ES-I3 (cell line): ENCODE data around the gene NPLOC4.

ENCODE experiments used
- H3K36me3 ChIP-seq: 2 replicates; pipeline ENCODE4 v1.6.1; 2013; ENCODE audit warnings: mild to moderate bottlenecking, low read length, control low read depth, moderate library complexity; ENCODE audit not compliant: insufficient read depth
- H3K4me1 ChIP-seq: 2 replicates; pipeline ENCODE4 v1.6.1; 2013; ENCODE audit warnings: mild to moderate bottlenecking, control low read depth, low read length; ENCODE audit not compliant: insufficient read depth
- H3K9ac ChIP-seq: 2 replicates; pipeline ENCODE4 v1.6.1; 2013; ENCODE audit warnings: low read depth, mild to moderate bottlenecking, low read length, moderate library complexity
- H3K9me3 ChIP-seq: 2 replicates; pipeline ENCODE4 v1.6.1; 2013; ENCODE audit warnings: mild to moderate bottlenecking, low read length, moderate library complexity; ENCODE audit not compliant: control insufficient read depth, insufficient read depth

NPLOC4 gene

DNA sequence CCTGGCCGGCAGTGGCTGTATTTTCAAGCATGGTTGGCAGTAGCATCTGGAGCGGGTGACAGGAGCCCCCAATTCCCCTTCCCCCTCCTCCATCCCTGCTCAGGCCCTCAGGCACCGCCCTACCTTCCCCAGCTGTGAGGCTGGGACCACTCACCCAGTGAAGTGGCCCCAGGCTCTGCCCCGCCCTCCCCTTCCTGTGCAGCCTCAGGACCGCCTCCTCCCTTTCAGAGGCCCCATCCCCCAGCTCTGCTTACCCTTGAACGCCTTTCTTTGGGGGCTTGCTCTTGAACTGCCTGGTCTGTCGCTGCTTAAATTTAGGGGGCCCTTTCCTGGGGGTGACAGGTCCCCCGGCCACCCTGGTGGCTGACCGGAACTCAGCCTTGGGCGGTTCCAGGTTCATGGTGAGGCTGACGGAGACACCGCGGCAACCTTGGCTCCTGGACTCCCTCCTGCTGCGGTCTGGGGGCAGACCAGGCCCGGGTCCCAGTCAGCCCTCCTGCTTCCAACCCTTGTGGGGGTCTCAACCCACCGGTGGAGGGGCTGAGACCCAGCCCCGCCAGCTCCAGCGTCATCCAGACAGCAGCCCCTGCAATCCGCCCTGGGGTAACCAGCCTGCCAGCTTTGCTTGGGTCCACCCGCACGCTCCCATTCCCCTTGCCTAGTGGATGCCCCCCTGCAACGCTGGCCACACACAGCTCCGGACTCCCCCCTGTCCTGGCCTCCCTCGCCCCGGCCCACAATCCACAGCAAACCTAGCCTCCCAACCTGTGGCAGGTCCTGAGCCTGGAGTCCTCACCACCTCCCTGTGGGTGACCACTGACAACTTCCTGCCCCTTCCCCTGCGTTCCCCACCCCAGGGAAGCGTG is 16.2 kb upstream of the NPLOC4 start:
- Histone ChIP-seq H3K9me3 (no peaks in the 10 kb centered on the region), H3K4me1 (peaks cover 16% of the 10 kb centered on the region; the same call in 1 of the 2 replicates), H3K9ac (peak overlapping the region; percentile 72), H3K36me3 (no peaks in the 10 kb centered on the region)

DNA sequence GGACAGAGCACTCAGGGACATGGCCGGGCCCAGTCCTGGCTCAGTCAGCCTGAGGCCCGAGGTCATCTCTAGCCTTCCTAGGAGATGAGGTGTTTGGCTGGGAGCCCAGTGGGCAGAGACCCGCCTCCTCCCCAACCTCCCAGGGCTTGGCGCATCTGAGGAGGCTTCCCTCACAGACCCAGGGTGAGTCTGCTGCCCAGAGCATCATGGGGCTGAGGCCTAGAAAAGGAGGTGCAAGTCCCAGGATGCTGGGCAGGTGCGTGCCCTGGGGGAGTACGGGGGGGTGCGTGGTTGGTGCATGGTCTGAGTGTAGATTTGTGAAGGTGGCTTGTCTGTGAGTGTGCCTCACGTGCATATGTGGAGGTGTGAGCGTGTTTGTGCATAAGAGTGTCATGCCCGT is 14.8 kb upstream of the NPLOC4 start:
- no peaks in the 10 kb centered on the region for H3K9me3 ChIP-seq
- no peak overlapping the region for H3K9ac ChIP-seq
- no peaks in the 10 kb centered on the region for H3K36me3 ChIP-seq
- H3K4me1 ChIP-seq, result peaks cover 22% of the 10 kb centered on the region; the same call in 1 of the 2 replicates

DNA sequence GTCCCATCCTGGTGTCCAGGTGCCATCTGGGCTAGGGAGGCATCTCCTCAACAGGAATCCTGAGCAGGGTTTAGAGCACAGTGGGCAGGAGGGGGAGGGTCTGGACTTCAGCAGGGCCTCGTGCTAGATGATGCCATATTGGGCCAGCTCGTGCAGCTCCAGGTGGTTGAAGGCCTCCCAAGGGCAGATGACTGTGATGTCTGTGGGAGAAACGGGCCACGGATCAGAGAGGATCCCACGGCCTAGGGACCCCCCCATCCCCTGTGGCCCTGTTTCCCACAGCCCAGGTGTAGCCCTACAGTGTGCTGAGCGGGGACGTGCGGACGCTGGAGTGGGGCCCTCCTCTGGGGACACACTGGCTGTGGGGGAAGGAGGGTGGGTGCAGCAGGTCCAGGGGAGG is 14.0 kb upstream of the NPLOC4 start:
- Histone ChIP-seq H3K9me3 (no peaks in the 10 kb centered on the region), H3K4me1 (peaks cover 22% of the 10 kb centered on the region; the same call in 1 of the 2 replicates), H3K36me3 (no peaks in the 10 kb centered on the region), H3K9ac (no peak overlapping the region)

DNA sequence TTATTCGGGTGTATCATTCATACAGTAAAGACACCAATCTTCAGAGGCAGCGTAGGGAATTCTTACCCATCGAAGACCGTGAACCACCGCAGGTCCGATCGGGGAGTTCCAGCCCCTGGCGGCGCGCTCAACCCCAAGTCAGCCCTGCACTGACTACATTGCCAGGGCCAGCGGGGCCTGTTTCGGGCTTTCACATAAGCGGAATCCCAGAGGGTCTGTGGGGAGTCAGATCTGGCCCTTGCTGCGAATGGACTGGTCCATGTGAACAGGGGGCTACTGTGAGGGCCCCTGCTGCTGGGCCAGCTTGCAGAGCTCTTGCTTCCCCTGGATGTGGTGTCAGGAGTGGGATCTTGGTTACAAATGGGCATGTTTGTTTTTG is 11.8 kb upstream of the NPLOC4 start:
- H3K4me1 ChIP-seq, result peaks cover 18% of the 10 kb centered on the region; the same call in 1 of the 2 replicates
- H3K9ac ChIP-seq, result peak overlapping the region; percentile 54; the same call in 1 of the 2 replicates
- no peaks in the 10 kb centered on the region for H3K36me3 ChIP-seq
- H3K9me3 ChIP-seq, result no peaks in the 10 kb centered on the region

DNA sequence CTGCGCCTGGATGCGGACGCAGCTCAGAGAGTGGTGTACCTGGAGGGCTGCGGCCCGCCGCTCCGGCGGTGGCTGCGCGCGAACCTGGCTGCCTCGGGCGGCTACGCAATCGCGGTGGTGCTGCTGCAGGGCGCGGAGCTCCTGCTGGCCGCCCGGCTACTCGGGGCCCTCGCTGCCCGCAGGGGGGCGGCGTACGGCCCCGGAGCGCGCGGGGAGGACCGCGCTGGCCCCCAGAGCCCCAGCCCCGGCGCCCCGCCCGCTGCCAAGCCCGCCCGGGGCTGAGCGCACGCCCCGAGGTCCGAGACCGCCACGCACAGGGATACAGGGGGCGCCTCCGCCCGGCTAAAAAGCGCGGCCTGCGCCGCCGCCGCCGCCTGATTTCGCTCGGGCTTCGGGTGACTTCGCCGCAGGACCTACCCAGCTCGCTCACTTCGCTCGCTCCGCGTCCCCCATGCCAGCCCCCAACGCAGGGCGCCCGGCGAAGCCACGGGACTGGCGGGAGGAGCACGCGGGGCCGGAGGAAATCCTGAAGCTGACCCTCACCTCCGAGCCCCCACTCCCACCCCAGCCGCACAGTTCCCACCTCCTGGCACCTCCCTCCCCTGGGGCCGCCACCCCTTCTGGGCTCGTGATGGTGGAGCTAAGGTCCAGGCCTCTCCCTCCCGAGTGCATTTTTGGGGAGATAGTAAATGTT is 11.2 kb upstream of the NPLOC4 start:
- peaks cover 13% of the 10 kb centered on the region; the same call in 1 of the 2 replicates for H3K4me1 ChIP-seq
- H3K9ac ChIP-seq, result peak overlapping the region; percentile 54
- no peaks in the 10 kb centered on the region for H3K9me3 ChIP-seq
- no peaks in the 10 kb centered on the region for H3K36me3 ChIP-seq

DNA sequence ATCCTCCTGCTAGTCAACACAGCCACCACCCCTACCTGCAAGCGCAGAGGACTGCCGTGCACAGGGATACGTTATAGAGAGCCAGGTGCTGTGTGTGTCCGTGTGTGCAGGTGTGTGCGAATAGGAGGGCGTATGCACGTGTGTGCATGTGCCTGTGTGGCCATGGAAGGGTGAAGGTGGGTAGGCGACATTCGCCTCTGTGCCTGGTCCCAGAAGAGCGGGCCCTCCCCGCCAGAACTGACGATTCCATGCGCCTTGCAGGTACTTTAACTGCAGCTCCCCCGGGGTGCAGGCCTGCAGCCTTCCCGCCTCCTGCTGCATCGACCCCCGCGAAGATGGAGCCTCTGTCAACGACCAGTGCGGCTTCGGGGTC is 10.7 kb upstream of the NPLOC4 start:
- no peaks in the 10 kb centered on the region for H3K36me3 ChIP-seq
- H3K4me1 ChIP-seq, result peaks cover 11% of the 10 kb centered on the region; the same call in 1 of the 2 replicates
- H3K9ac ChIP-seq, result peak overlapping the region; percentile 54; the same call in 1 of the 2 replicates
- H3K9me3 ChIP-seq, result no peaks in the 10 kb centered on the region

DNA sequence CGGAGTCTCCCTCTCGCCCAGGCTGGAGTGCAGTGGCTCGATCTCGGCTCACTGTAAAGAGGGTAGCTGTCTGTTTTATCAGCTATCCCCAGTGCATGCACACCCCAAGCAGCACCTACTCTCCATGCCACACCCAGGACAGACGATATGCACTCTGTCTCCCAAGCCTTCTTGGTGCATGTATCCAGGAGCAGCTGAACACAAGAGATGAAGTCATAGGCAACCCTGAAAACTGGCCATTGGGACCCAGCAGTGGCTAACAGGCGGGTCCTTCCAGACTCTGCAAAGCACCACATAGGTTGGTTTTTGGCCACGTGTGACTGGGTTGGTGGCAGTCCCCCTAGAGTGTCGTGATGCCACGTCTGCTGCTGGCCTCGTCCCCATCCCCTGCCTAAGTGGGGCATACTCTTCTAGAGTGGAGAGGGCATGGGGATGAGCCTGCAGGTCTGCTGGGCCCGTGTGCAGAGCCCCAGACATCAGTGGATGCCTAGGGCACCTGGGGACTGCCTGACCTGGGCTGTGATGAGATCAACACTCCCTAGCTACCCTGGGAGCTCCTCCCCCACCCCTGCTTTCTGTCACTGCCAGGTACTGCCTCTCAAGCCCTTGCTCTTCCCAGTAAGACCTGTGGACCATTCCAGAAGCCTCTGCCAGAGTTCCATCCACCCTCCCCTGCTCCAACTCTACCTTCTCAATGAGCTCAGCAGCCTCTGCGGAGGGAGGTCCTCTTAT is 10.1 kb upstream of the NPLOC4 start:
- peak overlapping the region; percentile 54; the same call in 1 of the 2 replicates for H3K9ac ChIP-seq
- no peaks in the 10 kb centered on the region for H3K9me3 ChIP-seq
- no peaks in the 10 kb centered on the region for H3K36me3 ChIP-seq
- peaks cover 16% of the 10 kb centered on the region; the same call in 1 of the 2 replicates for H3K4me1 ChIP-seq

DNA sequence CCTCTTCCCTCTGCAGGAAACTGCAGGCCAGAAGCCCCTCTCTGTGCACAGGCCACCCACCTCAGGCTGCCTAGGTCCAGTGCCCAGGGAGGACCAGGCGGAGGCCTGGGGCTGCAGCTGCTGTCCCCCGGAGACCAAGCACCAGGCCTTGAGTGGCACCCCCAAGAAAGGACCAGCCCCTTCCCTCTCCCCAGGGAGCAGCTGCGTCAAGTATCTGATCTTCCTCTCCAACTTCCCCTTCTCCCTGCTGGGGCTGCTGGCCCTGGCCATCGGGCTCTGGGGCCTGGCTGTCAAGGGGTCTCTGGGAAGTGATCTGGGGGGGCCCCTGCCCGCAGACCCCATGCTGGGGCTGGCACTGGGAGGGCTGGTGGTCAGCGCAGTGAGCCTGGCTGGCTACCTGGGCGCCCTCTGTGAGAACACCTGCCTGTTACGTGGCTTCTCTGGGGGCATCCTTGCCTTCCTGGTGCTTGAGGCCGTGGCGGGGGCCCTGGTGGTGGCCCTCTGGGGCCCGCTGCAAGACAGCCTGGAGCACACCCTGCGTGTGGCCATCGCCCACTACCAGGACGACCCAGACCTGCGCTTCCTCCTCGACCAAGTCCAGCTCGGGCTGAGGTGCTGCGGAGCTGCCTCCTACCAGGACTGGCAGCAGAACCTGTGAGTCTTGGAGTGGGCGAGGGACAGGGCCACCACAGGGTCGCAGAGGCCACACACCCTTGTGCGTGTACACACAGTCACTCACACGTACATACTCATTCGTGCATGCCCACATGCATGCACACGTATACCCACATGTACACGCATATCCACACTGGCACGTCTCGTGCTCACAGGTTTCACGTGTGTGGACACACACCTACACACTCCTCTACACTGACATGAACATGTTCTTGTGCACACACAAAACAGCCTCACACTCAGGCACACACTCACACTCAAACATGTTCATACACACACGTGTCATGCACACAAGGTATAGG is 8.4 kb upstream of the NPLOC4 start:
- Histone ChIP-seq H3K9ac (no peak overlapping the region), H3K9me3 (no peaks in the 10 kb centered on the region), H3K36me3 (no peaks in the 10 kb centered on the region), H3K4me1 (peaks cover 14% of the 10 kb centered on the region; the same call in 1 of the 2 replicates)

DNA sequence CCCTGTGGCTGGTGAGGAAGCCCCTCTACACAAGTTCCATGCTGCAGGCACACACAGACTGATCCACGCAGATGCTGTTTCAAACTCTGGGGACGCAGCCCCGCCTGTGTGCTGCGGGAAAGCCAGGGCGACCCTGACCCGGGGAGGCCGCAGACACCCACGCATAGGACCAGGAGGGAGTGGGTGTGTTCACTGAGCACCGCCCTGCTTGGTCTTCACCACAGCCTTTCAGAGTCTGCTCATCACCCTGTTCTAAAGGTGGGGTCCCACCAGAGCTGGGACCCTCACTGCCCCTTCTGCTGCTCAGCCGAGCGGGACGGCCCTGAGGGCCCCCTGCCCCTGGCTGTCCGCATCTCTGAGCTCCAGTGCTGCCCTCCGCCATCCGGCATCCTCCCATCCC is 7.6 kb upstream of the NPLOC4 start:
- no peak overlapping the region for H3K9ac ChIP-seq
- no peaks in the 10 kb centered on the region for H3K36me3 ChIP-seq
- no peaks in the 10 kb centered on the region for H3K9me3 ChIP-seq
- peaks cover 14% of the 10 kb centered on the region; the same call in 1 of the 2 replicates for H3K4me1 ChIP-seq

DNA sequence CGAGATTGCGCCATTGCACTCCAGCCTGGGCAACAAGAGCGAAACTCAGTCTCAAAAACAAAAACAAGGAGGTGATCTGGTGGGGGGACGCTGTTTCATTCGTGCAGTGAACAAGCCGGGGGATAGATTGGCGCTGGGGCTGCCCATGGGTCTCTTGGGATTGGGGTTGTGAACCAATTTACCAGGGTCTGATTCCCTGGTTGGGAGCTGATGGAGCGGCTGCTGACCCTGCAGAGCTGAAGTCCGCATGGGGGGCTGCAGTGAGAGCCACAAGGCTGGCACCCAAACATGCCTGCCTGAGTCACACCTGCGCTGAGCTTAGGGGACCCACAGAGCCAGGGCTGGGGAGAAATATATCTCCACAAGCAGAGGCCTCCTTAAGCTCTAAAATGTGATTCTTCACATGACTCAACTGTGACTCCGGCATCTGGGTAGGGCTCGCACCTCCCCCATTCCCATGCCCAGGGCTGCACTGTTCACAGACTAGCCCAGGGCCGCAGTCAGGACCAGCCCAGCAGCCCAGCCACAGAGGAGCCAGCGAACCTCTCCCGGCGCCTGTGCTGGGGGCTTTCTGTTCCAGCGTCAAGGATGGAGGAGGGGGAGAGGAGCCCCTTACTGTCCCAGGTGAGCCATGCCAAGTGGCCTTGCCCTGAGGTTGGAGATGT is 5.0 kb upstream of the NPLOC4 start:
- Histone ChIP-seq H3K4me1 (peaks cover 8% of the 10 kb centered on the region; the same call in 1 of the 2 replicates), H3K9ac (no peak overlapping the region), H3K9me3 (no peaks in the 10 kb centered on the region), H3K36me3 (no peaks in the 10 kb centered on the region)

DNA sequence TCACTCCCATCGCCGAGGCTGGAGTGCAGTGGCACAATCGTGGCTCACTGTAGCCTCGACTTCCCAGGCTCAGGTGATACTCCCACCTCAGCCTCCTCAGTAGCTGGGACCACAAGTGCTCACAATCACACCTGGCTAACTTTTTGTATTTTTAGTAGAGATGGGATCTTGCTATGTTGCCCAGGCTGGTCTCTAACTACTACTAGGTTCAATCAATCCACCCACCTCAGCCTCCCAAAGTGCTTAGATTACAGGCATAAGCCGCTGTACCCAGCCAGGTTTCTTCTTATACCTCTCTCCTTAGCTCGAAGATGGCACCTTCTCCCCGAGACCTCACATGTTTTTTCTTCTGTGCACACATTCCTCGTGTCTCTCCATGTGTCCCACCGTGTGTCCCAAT is 3.1 kb upstream of the NPLOC4 start:
- Histone ChIP-seq H3K9me3 (no peaks in the 10 kb centered on the region), H3K4me1 (peaks cover 11% of the 10 kb centered on the region; the same call in 1 of the 2 replicates), H3K9ac (no peak overlapping the region), H3K36me3 (no peaks in the 10 kb centered on the region)

DNA sequence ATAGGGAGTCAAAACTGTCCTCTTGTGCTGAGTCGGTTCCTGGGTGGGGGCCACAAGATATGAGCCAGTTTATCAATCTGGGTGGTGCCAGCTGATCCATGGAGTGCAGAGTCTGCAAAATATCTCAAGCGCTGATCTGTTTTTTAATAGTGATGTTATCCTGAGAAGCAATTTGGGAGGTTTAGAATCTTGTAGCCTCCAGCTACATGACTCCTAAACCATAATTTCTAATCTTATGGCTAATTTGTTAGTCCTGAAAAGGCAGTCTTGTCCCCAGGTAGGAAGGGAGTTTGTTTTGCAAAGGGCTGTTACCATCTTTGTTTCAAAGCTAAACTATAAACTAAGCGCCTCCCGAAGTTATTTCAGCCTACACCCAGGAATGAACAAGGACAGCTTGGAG is 1.8 kb upstream of the NPLOC4 start:
- no peaks in the 10 kb centered on the region for H3K9me3 ChIP-seq
- peaks cover 11% of the 10 kb centered on the region; the same call in 1 of the 2 replicates for H3K4me1 ChIP-seq
- no peak overlapping the region for H3K9ac ChIP-seq
- no peaks in the 10 kb centered on the region; the same call in 1 of the 2 replicates for H3K36me3 ChIP-seq

DNA sequence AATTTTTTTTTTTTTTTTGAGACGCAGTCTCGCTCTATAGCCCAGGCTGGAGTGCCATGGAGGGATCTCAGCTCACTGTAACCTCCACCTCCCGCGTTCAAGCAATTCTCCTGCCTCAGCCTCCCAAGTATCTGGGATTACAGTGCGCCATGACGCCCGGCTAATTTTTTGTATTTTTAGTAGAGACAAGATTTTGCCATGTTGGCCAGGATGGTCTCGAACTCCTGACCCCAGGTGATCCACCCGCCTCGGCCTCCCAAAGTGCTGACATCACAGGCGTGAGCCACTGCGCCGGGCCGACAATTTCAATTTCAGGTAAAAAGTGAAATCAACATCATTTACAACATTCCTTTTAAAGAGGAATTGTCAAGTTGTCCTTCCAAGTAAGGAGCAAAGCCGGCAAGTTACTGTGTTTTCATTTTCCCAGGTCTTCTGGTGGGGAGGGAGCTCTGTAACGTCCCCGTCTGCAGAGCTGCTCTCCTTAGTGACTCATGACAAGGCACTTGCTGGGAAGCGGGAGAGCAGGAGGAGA is 873 bp downstream of the NPLOC4 start:
- Histone ChIP-seq H3K4me1 (peaks cover 3% of the 10 kb centered on the region; the same call in 1 of the 2 replicates), H3K9ac (peak overlapping the region; percentile 92), H3K9me3 (no peaks in the 10 kb centered on the region), H3K36me3 (no peaks in the 10 kb centered on the region; the same call in 1 of the 2 replicates)
